ENCODE results near the gene GABRB2. TPM values are rescaled to one million over a fixed set of nuclear protein-coding genes. Genes with fewer than 3 reads are reported as not detected.

The GABRB2 gene
- total RNA-seq, 1 donor from 2014 or later: not detected

GRCh38 chr5:161399996-161400562, 146.4 kb downstream of the GABRB2 start:
- no peak for DNase-seq (ENCODE audit: low spot score)
- H3K4me1 Mint-ChIP-seq (ENCODE audit: low read depth): no peaks in the 10 kb centered on the region
- no peak for TF ChIP-seq CTCF (IDR thresholded peaks at IDR 0.05)
- H3K27me3 Mint-ChIP-seq (ENCODE audit: low read depth): peaks cover 5% of the 10 kb centered on the region
- H3K4me3 Mint-ChIP-seq (ENCODE audit: unreplicated experiment): no peak overlapping the region
- H3K36me3 Mint-ChIP-seq (ENCODE audit: low read depth): no peaks in the 10 kb centered on the region
- no peak overlapping the region for H3K27ac Mint-ChIP-seq (ENCODE audit: unreplicated experiment)
- H3K9me3 Mint-ChIP-seq (ENCODE audit: low read depth): no peaks in the 10 kb centered on the region

- Mint-ChIP-seq H3K4me3 (ENCODE audit: unreplicated experiment) (no peak overlapping the region), H3K36me3 (ENCODE audit: low read depth) (no peaks in the 10 kb centered on the region), H3K9me3 (ENCODE audit: low read depth) (peaks cover 4% of the 10 kb centered on the region), H3K4me1 (ENCODE audit: low read depth) (no peaks in the 10 kb centered on the region), H3K27ac (ENCODE audit: unreplicated experiment) (no peak overlapping the region), H3K27me3 (ENCODE audit: low read depth) (peaks cover 3% of the 10 kb centered on the region)
- no peak for TF ChIP-seq CTCF (IDR thresholded peaks at IDR 0.05)
- DNase-seq (ENCODE audit: low spot score): no peak
These were observed 149.1 kb downstream of the GABRB2 start for GRCh38 chr5:161397448-161397847.

GRCh38 chr5:161396171-161396570, 150.4 kb downstream of the GABRB2 start:
- TF ChIP-seq CTCF (IDR thresholded peaks at IDR 0.05): no peak
- no peak overlapping the region for H3K4me3 Mint-ChIP-seq (ENCODE audit: unreplicated experiment)
- no peaks in the 10 kb centered on the region for H3K36me3 Mint-ChIP-seq (ENCODE audit: low read depth)

GRCh38 chr5:161391724-161392123, 154.8 kb downstream of the GABRB2 start:
- no peak overlapping the region for H3K27ac Mint-ChIP-seq (ENCODE audit: unreplicated experiment)
- no peak overlapping the region for H3K4me3 Mint-ChIP-seq (ENCODE audit: unreplicated experiment)
- no peaks in the 10 kb centered on the region for H3K4me1 Mint-ChIP-seq (ENCODE audit: low read depth)
- H3K27me3 Mint-ChIP-seq (ENCODE audit: low read depth): peaks cover 5% of the 10 kb centered on the region
- DNase-seq (ENCODE audit: low spot score): no peak
- H3K9me3 Mint-ChIP-seq (ENCODE audit: low read depth): peaks cover 4% of the 10 kb centered on the region
- H3K36me3 Mint-ChIP-seq (ENCODE audit: low read depth): no peaks in the 10 kb centered on the region
- TF ChIP-seq CTCF (IDR thresholded peaks at IDR 0.05): no peak

More at GRCh38 chr5:161396171-161396570, 150.4 kb downstream of the GABRB2 start:
- DNase-seq (ENCODE audit: low spot score): no peak
- Mint-ChIP-seq H3K4me1 (ENCODE audit: low read depth) (no peaks in the 10 kb centered on the region), H3K27me3 (ENCODE audit: low read depth) (peaks cover 6% of the 10 kb centered on the region), H3K9me3 (ENCODE audit: low read depth) (peaks cover 4% of the 10 kb centered on the region), H3K27ac (ENCODE audit: unreplicated experiment) (no peak overlapping the region)

- no peak overlapping the region for H3K4me3 Mint-ChIP-seq (ENCODE audit: unreplicated experiment)
- TF ChIP-seq CTCF (IDR thresholded peaks at IDR 0.05): no peak
These were observed 155.5 kb downstream of the GABRB2 start for GRCh38 chr5:161391016-161391415.

More at GRCh38 chr5:161391016-161391415, 155.5 kb downstream of the GABRB2 start:
- no peak for DNase-seq (ENCODE audit: low spot score)
- Mint-ChIP-seq H3K4me1 (ENCODE audit: low read depth) (no peaks in the 10 kb centered on the region), H3K36me3 (ENCODE audit: low read depth) (no peaks in the 10 kb centered on the region), H3K27ac (ENCODE audit: unreplicated experiment) (no peak overlapping the region), H3K9me3 (ENCODE audit: low read depth) (peaks cover 4% of the 10 kb centered on the region), H3K27me3 (ENCODE audit: low read depth) (peaks cover 5% of the 10 kb centered on the region)

All from chondrocyte (in vitro differentiated cells).